ENCODE results near the gene VPS41.

The VPS41 gene

DNA sequence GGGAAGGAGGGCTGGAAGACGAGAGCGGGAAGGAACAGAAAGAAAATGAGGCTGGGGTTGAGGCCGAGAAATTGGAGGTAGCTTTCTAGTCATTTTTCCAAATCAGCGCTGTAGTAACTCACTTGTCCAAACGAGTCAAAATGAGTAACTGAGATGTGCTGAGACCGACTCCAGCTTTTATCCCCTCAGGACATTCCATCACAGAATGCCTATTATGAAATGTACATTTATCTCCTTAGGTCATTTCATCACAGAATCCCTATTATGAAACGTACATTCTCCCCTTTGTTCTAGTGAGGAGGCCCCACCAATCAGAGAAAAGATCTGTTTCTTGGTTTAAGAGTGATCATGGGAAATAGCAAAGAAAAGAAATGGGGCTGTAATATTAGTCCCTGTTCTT lies 222.1 kb downstream of the VPS41 start:
- Histone ChIP-seq H3K79me1 (ENCODE audit: low read depth, low read length) (no peaks in the 10 kb centered on the region), H3K4me1 (ENCODE audit: control insufficient read depth in 2 of 2, insufficient read depth in 1 of 2, low read depth in 1 of 2, low read length in 2 of 2) (no peaks in the 10 kb centered on the region), H2BK15ac (ENCODE audit: low read length) (no peak overlapping the region), H3K18ac (ENCODE audit: low read length) (no peak overlapping the region), H3K14ac (ENCODE audit: low read length) (no peak overlapping the region), H2AK5ac (ENCODE audit: low read depth, low read length) (no peak overlapping the region), H2BK120ac (ENCODE audit: low read depth, low read length) (no peak overlapping the region), H3K4me3 (ENCODE audit: low read length in 2 of 2) (no peak overlapping the region), H3K27ac (replicated peaks; ENCODE audit: low read length) (no peak overlapping the region), H3K9me3 (replicated peaks in 1 of 2; ENCODE audit: control insufficient read depth in 2 of 2, insufficient read depth in 1 of 2, low read depth in 1 of 2, low read length in 2 of 2) (no peaks in the 10 kb centered on the region), H3K4me2 (ENCODE audit: insufficient read depth, low read length, poor library complexity, severe bottlenecking) (no peak overlapping the region), H2AFZ (ENCODE audit: low read length) (no peak overlapping the region), H2BK5ac (ENCODE audit: low read length) (no peak overlapping the region), H4K91ac (ENCODE audit: low read depth, low read length, poor library complexity) (no peak overlapping the region), H2BK12ac (ENCODE audit: low read length) (no peak overlapping the region), H3K9ac (ENCODE audit: low read depth, low read length, poor library complexity) (no peak overlapping the region), H3K36me3 (replicated peaks in 1 of 2; ENCODE audit: control insufficient read depth in 2 of 2, insufficient read depth in 2 of 2, low read length in 2 of 2) (no peaks in the 10 kb centered on the region), H3K4ac (ENCODE audit: low read length) (no peak overlapping the region), H3K27me3 (ENCODE audit: control insufficient read depth in 3 of 3, insufficient read depth in 3 of 3, low read depth in 1 of 3, low read length in 3 of 3) (no peaks in the 10 kb centered on the region), H4K8ac (ENCODE audit: low read depth, low read length) (no peak overlapping the region), H3K23ac (ENCODE audit: low read depth, low read length, poor library complexity) (no peak overlapping the region)
- WGBS, 2 donors (ENCODE audit: extremely low coverage in 2 of 2, insufficient read length in 2 of 2, insufficient replicate concordance in 1 of 2), result no CpG with 5 or more reads among the region's 7 CpGs
- DNase-seq (ENCODE audit: low spot score), result no peak

DNA sequence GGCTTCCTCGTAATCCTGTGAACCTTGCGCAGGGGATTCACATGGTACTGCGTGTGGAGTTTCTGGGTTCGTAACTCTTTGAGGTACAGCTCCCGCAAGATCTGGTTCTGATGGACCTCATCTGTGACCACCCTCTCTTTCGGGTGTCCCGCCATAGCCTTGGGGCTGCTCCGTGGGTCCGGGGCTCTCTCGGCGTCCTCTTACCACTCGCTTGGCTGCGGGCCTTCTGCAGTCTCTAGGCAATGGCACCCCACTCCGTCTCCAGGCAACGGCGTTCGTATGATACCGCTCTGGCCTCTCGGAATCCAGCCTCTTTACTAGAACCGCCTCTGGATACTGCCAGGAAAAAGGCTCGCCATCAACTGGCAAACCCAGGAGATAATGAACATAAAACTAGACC lies 223.1 kb downstream of the VPS41 start:
- Histone ChIP-seq H3K9me3 (replicated peaks in 1 of 2; ENCODE audit: control insufficient read depth in 2 of 2, insufficient read depth in 1 of 2, low read depth in 1 of 2, low read length in 2 of 2) (no peaks in the 10 kb centered on the region), H3K4me1 (ENCODE audit: control insufficient read depth in 2 of 2, insufficient read depth in 1 of 2, low read depth in 1 of 2, low read length in 2 of 2) (no peaks in the 10 kb centered on the region), H4K8ac (ENCODE audit: low read depth, low read length) (no peak overlapping the region), H3K9ac (ENCODE audit: low read depth, low read length, poor library complexity) (no peak overlapping the region), H2BK12ac (ENCODE audit: low read length) (no peak overlapping the region), H2AK5ac (ENCODE audit: low read depth, low read length) (no peak overlapping the region), H3K79me1 (ENCODE audit: low read depth, low read length) (no peaks in the 10 kb centered on the region), H3K27ac (replicated peaks; ENCODE audit: low read length) (no peak overlapping the region), H4K91ac (ENCODE audit: low read depth, low read length, poor library complexity) (no peak overlapping the region), H3K4me2 (ENCODE audit: insufficient read depth, low read length, poor library complexity, severe bottlenecking) (no peak overlapping the region), H3K27me3 (ENCODE audit: control insufficient read depth in 3 of 3, insufficient read depth in 3 of 3, low read depth in 1 of 3, low read length in 3 of 3) (peaks cover 0 to 6% (median 0%) of the 10 kb centered on the region in 3 experiments), H2BK5ac (ENCODE audit: low read length) (no peak overlapping the region), H3K4ac (ENCODE audit: low read length) (no peak overlapping the region), H2BK120ac (ENCODE audit: low read depth, low read length) (no peak overlapping the region), H3K14ac (ENCODE audit: low read length) (no peak overlapping the region), H3K23ac (ENCODE audit: low read depth, low read length, poor library complexity) (no peak overlapping the region), H3K18ac (ENCODE audit: low read length) (no peak overlapping the region), H2AFZ (ENCODE audit: low read length) (peak overlapping the region; percentile 11), H3K36me3 (replicated peaks in 1 of 2; ENCODE audit: control insufficient read depth in 2 of 2, insufficient read depth in 2 of 2, low read length in 2 of 2) (no peaks in the 10 kb centered on the region), H3K4me3 (ENCODE audit: low read length in 2 of 2) (no peak overlapping the region), H2BK15ac (ENCODE audit: low read length) (no peak overlapping the region)
- no peak for DNase-seq (ENCODE audit: low spot score)
- no CpG with 5 or more reads among the region's 21 CpGs for WGBS, 2 donors (ENCODE audit: extremely low coverage in 2 of 2, insufficient read length in 2 of 2, insufficient replicate concordance in 1 of 2)

DNA sequence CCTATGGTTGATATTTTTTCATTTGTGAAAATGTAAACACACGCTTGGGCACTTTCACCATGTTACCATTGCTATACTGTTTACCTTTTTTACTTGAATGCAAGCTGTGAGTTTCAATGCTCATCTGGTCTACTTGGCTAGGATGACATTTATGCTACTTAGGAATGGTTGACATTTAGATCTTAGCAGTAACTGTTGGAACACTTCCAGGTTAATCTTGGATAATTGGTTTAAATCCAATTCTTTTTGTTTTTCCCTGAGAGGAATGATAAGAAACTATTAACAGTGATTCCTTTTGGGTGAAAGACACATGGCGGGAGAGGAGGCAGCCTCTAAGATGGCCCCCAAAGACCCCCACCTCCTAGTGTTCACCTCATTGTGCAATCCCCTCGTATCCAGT lies 226.4 kb downstream of the VPS41 start:
- no peak overlapping the region for H3K9ac ChIP-seq (ENCODE audit: low read depth, low read length, poor library complexity)
- H3K9me3 ChIP-seq (replicated peaks in 1 of 2; ENCODE audit: control insufficient read depth in 2 of 2, insufficient read depth in 1 of 2, low read depth in 1 of 2, low read length in 2 of 2), result no peaks in the 10 kb centered on the region
- H3K4me1 ChIP-seq (ENCODE audit: control insufficient read depth in 2 of 2, insufficient read depth in 1 of 2, low read depth in 1 of 2, low read length in 2 of 2), result no peaks in the 10 kb centered on the region
- H3K36me3 ChIP-seq (replicated peaks in 1 of 2; ENCODE audit: control insufficient read depth in 2 of 2, insufficient read depth in 2 of 2, low read length in 2 of 2), result no peaks in the 10 kb centered on the region
- no peak overlapping the region for H4K91ac ChIP-seq (ENCODE audit: low read depth, low read length, poor library complexity)
- no peak overlapping the region for H2BK5ac ChIP-seq (ENCODE audit: low read length)
- DNase-seq (ENCODE audit: low spot score), result no peak
- no peaks in the 10 kb centered on the region for H3K79me1 ChIP-seq (ENCODE audit: low read depth, low read length)
- H3K27ac ChIP-seq (replicated peaks; ENCODE audit: low read length), result no peak overlapping the region
- no peak overlapping the region for H3K4ac ChIP-seq (ENCODE audit: low read length)
- H2BK120ac ChIP-seq (ENCODE audit: low read depth, low read length), result no peak overlapping the region
- H3K14ac ChIP-seq (ENCODE audit: low read length), result no peak overlapping the region
- H4K8ac ChIP-seq (ENCODE audit: low read depth, low read length), result no peak overlapping the region
- no peak overlapping the region for H2BK12ac ChIP-seq (ENCODE audit: low read length)
- H3K18ac ChIP-seq (ENCODE audit: low read length), result no peak overlapping the region
- no peak overlapping the region for H3K4me2 ChIP-seq (ENCODE audit: insufficient read depth, low read length, poor library complexity, severe bottlenecking)
- H2AFZ ChIP-seq (ENCODE audit: low read length), result no peak overlapping the region
- no peak overlapping the region for H3K23ac ChIP-seq (ENCODE audit: low read depth, low read length, poor library complexity)
- peaks cover 0 to 14% (median 0%) of the 10 kb centered on the region in 3 experiments for H3K27me3 ChIP-seq (ENCODE audit: control insufficient read depth in 3 of 3, insufficient read depth in 3 of 3, low read depth in 1 of 3, low read length in 3 of 3)
- H2AK5ac ChIP-seq (ENCODE audit: low read depth, low read length), result no peak overlapping the region
- WGBS, 2 donors (ENCODE audit: extremely low coverage in 2 of 2, insufficient read length in 2 of 2, insufficient replicate concordance in 1 of 2), result no CpG with 5 or more reads among the region's 3 CpGs
- no peak overlapping the region for H2BK15ac ChIP-seq (ENCODE audit: low read length)
- H3K4me3 ChIP-seq (ENCODE audit: low read length in 2 of 2), result no peak overlapping the region

DNA sequence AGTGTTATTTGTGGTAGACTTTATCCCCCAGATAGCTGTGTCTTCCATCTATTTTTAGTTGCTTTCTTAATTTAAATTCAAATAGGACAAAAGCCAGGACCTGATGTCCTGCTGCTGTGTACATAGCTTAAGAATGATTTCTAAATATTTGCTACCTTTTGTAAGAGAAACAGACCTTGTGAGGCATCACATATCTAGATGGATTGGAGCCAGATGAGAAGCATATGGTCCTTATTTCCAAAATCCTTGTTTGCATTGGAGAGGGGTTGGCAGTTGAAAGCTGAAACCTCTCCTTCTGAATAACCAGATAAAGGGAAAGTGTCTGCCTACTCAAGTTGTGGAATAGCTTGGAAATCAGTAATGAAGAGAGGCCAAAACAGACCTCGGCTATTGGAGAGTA lies 227.1 kb downstream of the VPS41 start:
- Histone ChIP-seq H3K4me2 (ENCODE audit: insufficient read depth, low read length, poor library complexity, severe bottlenecking) (no peak overlapping the region), H3K79me1 (ENCODE audit: low read depth, low read length) (no peaks in the 10 kb centered on the region), H2AFZ (ENCODE audit: low read length) (no peak overlapping the region), H3K4me3 (ENCODE audit: low read length in 2 of 2) (no peak overlapping the region), H3K4me1 (ENCODE audit: control insufficient read depth in 2 of 2, insufficient read depth in 1 of 2, low read depth in 1 of 2, low read length in 2 of 2) (no peaks in the 10 kb centered on the region), H2BK15ac (ENCODE audit: low read length) (no peak overlapping the region), H2AK5ac (ENCODE audit: low read depth, low read length) (no peak overlapping the region), H2BK12ac (ENCODE audit: low read length) (no peak overlapping the region), H3K27ac (replicated peaks; ENCODE audit: low read length) (no peak overlapping the region), H3K9ac (ENCODE audit: low read depth, low read length, poor library complexity) (no peak overlapping the region), H3K27me3 (ENCODE audit: control insufficient read depth in 3 of 3, insufficient read depth in 3 of 3, low read depth in 1 of 3, low read length in 3 of 3) (peaks cover 0 to 14% (median 0%) of the 10 kb centered on the region in 3 experiments), H3K9me3 (replicated peaks in 1 of 2; ENCODE audit: control insufficient read depth in 2 of 2, insufficient read depth in 1 of 2, low read depth in 1 of 2, low read length in 2 of 2) (no peaks in the 10 kb centered on the region), H3K36me3 (replicated peaks in 1 of 2; ENCODE audit: control insufficient read depth in 2 of 2, insufficient read depth in 2 of 2, low read length in 2 of 2) (no peaks in the 10 kb centered on the region), H3K23ac (ENCODE audit: low read depth, low read length, poor library complexity) (no peak overlapping the region), H3K14ac (ENCODE audit: low read length) (no peak overlapping the region), H4K8ac (ENCODE audit: low read depth, low read length) (no peak overlapping the region), H4K91ac (ENCODE audit: low read depth, low read length, poor library complexity) (no peak overlapping the region), H3K18ac (ENCODE audit: low read length) (no peak overlapping the region), H3K4ac (ENCODE audit: low read length) (no peak overlapping the region), H2BK120ac (ENCODE audit: low read depth, low read length) (no peak overlapping the region), H2BK5ac (ENCODE audit: low read length) (no peak overlapping the region)
- WGBS, 2 donors (ENCODE audit: extremely low coverage in 2 of 2, insufficient read length in 2 of 2, insufficient replicate concordance in 1 of 2), result no CpG with 5 or more reads among the region's 1 CpG
- DNase-seq (ENCODE audit: low spot score), result no peak

Data from neuronal stem cell (in vitro differentiated cells).